ENCODE data around the gene GP5. TPM values are rescaled to one million over a fixed set of nuclear protein-coding genes. Genes with fewer than 3 reads are reported as not detected.

GP5 gene
- total RNA-seq, 1 experiment from 2014 or later, result not detected

DNA sequence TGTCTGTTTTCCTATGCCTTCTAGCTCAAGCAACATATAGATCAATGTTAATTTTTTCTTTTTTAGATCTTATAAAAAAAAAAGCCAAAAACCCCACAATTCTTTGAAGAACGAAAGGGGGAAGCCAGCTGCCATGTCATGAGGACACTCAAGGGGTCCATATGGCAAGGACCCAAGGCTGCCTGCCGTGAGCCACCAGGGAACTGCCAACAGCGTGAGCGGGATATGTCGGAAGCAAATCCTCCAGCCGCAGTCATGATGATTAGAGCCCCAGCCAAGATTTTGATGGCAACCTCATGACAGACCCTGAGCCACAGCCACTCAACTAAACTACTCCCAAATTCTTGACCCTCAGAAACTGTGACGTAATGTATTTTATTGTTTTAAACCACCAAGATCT lies 6.5 kb downstream of the GP5 start:
- Histone ChIP-seq H3K23ac (ENCODE audit: insufficient read length, low read depth, low read length) (no peak overlapping the region), H3K9ac (ENCODE audit: extremely low read depth, insufficient read length, low read length) (no peak overlapping the region), H3K79me1 (ENCODE audit: insufficient read depth, low read depth, low read length, poor library complexity, severe bottlenecking) (no peaks in the 10 kb centered on the region), H3K18ac (ENCODE audit: insufficient read length, low read depth, low read length) (no peak overlapping the region), H4K8ac (replicated peaks; ENCODE audit: insufficient read length, low read depth, low read length) (no peak overlapping the region), H3K79me2 (ENCODE audit: insufficient read depth, low read length) (no peaks in the 10 kb centered on the region), H3K4me1 (ENCODE audit: insufficient read depth, low read length) (peaks cover 2% of the 10 kb centered on the region; the same call in 1 of the 2 replicates), H3K4ac (ENCODE audit: low read depth, low read length) (no peak overlapping the region), H2BK12ac (ENCODE audit: insufficient read length, low read depth, low read length) (no peak overlapping the region), H3K27me3 (ENCODE audit: insufficient read depth, low read length) (peaks cover 6% of the 10 kb centered on the region; the same call in 1 of the 2 replicates), H3K9me3 (ENCODE audit: control insufficient read depth, low read depth, low read length) (no peaks in the 10 kb centered on the region), H4K5ac (ENCODE audit: insufficient read length, low read depth, low read length) (no peak overlapping the region), H3K23me2 (ENCODE audit: insufficient read length, low read depth, low read length, poor library complexity, severe bottlenecking) (peaks cover 6% of the 10 kb centered on the region), H3K4me2 (ENCODE audit: insufficient read depth, insufficient read length, low read length) (no peak overlapping the region), H2BK20ac (ENCODE audit: low read depth, low read length, poor library complexity, severe bottlenecking) (no peak overlapping the region), H2BK5ac (ENCODE audit: insufficient read length, low read length) (no peak overlapping the region), H2AFZ (ENCODE audit: low read length) (no peak overlapping the region), H4K91ac (ENCODE audit: insufficient read length, low read depth, low read length) (no peak overlapping the region), H2BK120ac (ENCODE audit: low read depth, low read length, poor library complexity, severe bottlenecking) (no peak overlapping the region), H4K20me1 (ENCODE audit: control insufficient read depth, insufficient read depth, insufficient read length) (no peaks in the 10 kb centered on the region), H3K14ac (ENCODE audit: insufficient read depth, low read length) (no peak overlapping the region), H3T11ph (ENCODE audit: low read length) (no peak overlapping the region), H3K27ac (ENCODE audit: insufficient read length, low read depth, low read length) (no peak overlapping the region), H3K56ac (ENCODE audit: insufficient read length, low read depth, low read length) (no peak overlapping the region), H2AK5ac (ENCODE audit: insufficient read length, low read length) (no peak overlapping the region), H2BK15ac (ENCODE audit: low read depth, low read length) (no peak overlapping the region)
- no peak for DNase-seq
- H3K4me1 Mint-ChIP-seq, result peaks cover 8 to 14% of the 10 kb centered on the region in 2 experiments
- WGBS (ENCODE audit: extremely low coverage, insufficient read length, low lambda C conversion rate), result no CpG with 5 or more reads among the region's 7 CpGs
- H3K27me3 Mint-ChIP-seq (ENCODE audit: low read depth), result no peaks in the 10 kb centered on the region; the same call in 1 of the 2 replicates
- H3K27ac Mint-ChIP-seq, result no peak overlapping the region
- H3K9me3 Mint-ChIP-seq, result peaks cover 6 to 8% of the 10 kb centered on the region in 2 experiments
- H3K36me3 Mint-ChIP-seq (ENCODE audit: insufficient read depth in 1 of 3, low read depth in 3 of 3), result peaks cover 0 to 10% (median 0%) of the 10 kb centered on the region in 3 experiments; a peak in 4 of 7 replicates
- TF ChIP-seq, protein P1, sequence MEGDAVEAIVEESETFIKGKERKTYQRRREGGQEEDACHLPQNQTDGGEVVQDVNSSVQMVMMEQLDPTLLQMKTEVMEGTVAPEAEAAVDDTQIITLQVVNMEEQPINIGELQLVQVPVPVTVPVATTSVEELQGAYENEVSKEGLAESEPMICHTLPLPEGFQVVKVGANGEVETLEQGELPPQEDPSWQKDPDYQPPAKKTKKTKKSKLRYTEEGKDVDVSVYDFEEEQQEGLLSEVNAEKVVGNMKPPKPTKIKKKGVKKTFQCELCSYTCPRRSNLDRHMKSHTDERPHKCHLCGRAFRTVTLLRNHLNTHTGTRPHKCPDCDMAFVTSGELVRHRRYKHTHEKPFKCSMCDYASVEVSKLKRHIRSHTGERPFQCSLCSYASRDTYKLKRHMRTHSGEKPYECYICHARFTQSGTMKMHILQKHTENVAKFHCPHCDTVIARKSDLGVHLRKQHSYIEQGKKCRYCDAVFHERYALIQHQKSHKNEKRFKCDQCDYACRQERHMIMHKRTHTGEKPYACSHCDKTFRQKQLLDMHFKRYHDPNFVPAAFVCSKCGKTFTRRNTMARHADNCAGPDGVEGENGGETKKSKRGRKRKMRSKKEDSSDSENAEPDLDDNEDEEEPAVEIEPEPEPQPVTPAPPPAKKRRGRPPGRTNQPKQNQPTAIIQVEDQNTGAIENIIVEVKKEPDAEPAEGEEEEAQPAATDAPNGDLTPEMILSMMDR (conservative IDR thresholded peaks at IDR 0.05), result no peak
- no peak overlapping the region for H3K4me3 Mint-ChIP-seq

All from H9 (cell line).